T1000 (cell line): ENCODE data around the gene CCL13.

Source experiments
- DNase-seq: peaks from one replicate; lab custom pipeline; 2025; ENCODE audit warnings: mixed read lengths; lab: John Stamatoyannopoulos, UW

Gene CCL13

DNA sequence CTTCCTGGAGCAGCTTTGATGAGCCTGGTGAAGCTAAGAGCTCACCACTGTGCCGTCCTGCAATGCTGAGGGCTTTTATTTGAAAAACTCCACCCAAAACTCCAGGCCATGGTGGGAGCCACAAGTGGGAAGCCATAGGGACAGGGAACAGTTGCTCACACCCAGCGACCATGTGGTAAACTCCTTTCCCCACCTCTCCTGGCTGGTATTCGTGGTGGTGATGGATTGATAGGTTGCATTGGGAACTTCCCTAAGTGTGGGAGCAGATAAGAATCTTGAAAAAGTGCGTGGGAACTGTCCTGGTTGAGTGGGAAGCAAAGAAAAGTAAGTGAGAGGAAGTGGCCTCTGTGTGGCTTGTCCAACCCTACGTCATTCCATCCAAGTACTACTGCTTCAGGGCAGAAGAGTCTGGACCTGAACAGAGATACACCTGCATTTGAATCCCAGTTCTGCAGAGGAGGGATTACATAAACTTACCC is 6.9 kb downstream of the CCL13 start, which contains the start of gene CCL1:
Gene CCL1 (minus strand): TSS at position 51 of the 479 bp plus-strand sequence. CDS start 72 bp downstream, outside the sequence.
- no peak for DNase-seq

DNA sequence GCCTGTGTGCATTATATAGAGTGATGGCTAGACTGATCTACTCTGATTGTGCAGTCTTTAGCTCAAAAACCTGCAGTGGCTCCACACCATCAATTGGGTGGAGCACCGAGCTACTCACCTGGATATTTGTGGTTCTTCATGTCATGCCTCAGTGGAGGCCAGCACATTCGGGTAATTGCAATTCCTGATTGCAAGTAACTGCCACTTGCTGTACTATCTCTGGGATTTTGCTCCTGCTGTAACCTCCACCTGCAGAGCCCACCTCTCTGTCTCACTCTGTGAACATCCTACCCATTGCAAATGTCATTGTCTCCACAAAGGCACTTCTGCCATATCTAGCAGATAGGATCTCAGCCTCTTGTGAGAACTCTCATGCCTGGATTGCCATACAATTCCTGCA is 8.5 kb downstream of the CCL13 start:
- no peak for DNase-seq

DNA sequence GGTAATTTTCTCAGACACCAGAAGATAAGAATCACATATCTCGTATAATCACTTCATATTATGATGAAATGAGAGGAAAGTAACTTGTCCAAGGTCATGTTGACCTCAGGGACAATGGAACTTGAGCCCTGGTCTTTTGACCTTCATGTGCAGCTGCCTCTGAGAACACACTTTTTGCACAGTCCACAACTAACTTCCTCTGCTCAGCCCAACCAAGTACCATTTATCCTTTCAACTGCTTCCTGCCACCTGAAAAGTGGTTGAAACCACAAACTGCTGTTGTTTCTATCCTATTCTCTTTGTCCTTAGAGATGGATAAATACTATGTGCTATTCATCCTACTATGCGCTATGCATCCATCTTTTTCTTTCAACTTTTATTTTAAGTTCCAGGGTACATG is 9.1 kb downstream of the CCL13 start:
- no peak for DNase-seq

DNA sequence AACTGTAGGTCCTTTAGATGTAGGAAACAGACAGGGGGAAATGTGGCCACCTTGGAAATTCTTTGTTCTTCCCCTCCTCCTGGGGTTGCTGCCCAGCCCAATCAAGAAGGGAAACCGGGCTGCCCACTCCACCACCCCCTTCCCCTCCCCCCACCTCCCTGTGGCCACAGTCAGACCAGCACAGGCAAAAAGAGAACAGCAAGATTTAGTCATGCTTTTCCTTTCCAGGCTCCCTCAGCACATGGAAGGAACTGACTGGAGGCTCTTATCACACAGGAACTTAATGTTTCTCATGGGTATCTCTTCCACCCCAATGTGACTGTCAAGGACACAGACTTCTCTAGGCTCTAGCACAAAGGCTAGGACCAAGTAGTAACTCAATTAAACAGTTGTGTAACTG is 9.7 kb downstream of the CCL13 start:
- DNase-seq = no peak

DNA sequence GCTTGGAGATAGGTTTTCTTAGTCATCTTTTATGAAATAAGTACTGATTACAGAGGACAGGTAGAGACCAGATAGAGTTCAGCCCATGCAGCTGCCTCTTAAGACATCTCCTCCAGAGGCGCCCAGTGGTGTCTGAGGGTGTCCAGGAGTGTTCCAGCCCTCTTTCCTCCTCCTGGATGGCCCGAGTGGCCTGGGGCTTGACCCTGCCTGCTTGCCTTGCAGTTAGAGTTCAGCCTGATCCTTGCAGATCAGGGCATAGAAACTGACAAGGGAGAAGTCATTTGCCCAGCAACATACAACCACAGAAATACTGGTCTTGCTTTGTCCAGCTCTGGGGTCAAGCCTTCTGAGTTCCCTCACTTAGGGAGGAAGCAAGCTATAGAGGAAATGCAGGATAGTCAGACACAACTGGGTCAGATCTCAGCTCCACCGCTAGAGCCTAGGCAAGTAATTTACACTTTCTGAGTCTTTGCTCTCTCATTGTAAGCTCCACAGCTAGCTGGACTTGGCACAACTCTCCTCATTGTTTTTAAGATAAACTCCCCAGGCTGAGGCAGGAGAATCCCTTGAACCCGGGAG is 10.3 kb downstream of the CCL13 start:
- no peak for DNase-seq

DNA sequence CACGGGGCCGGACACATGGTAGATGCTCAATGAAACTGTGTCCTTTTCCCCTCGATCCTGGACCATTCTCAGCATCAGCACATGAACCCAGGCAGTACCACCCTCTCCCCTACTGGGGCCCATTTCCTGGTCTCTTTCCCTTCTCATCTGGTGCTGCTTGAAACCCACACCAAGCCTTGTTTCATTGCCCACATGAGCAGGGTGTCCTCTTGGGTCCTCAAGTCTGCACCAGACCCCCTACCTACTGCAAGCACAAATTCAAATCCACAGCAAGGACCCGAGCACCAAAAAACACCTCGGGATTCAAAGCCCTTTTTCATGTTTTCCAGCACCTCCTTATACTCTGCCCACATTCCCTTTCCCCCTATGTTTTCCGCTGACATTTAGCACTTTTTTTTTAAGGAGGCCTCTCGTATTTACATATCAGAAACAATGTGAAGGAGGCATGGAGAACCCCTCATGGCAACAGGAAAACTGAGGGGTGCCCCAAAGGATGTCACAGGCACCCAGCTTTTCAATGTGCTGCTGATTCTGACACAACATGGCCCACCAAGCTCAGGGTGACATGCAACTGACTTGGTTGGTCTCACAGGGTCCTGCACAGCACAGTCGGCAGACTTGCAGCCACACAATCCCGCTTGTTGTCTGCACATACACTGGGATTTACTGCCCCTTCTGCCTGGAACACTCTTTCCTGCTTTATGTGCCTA is 11.4 kb downstream of the CCL13 start:
- no peak for DNase-seq

DNA sequence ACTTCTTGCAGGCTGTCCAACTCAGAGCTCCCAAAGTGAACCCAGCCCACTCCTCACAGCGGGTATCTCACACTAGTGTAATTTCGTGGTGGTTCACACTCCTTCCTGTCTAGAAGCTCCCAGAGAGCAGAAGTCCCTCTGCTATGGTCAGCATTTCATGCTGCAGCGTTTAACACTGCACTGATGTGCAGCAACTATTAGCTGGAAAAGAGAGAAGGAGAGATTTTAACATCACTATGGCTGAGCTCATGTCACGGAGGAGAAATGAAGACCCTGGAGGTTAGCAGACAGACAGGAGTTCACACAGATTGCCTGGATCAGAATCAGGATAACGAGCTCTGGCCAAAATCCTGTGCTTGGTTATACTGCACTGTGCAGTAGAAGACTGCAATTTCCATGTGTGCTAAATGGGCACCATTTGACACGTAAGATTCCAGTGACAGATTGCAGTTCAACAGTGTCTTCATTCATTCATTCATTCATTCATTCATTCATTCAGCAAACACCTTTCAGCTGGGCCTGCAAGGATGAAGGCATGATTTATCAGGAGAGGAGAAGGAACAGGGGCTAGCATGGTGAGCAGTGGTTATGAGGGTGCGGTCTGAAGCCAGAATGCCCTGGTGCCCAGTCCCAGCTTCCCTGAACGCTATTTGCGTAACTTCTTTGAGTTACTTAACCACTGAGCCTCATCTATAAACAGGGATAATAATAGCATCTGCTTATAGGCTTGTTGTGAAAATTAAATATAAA is 12.1 kb downstream of the CCL13 start:
- no peak for DNase-seq

DNA sequence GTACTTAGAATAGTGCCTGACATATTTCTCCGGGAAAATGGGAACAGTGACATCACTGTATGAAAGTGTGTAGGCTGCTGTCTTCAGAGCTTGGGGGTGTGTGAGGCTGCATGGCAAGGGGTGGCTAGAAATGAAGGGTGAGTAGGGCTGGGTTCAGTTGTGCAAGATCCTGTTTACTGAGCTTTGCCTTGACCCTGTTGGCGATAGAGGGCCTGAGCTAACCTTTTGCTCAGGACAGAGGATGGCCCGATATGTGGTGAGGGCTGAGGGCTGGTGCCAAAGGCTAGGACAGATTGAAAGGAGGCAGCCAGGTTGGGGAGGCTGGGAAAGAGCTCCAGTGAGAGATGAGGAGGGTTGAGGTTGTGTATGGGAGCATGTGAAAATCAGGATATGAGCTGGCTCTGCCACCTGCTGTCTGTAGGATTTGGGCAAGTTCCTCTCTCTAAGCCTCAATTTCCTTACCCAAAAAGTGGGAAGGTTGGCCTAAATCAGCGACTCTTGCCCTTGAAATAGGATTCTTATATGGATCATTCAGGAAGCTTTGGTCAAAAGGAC is 12.7 kb downstream of the CCL13 start:
- no peak for DNase-seq

DNA sequence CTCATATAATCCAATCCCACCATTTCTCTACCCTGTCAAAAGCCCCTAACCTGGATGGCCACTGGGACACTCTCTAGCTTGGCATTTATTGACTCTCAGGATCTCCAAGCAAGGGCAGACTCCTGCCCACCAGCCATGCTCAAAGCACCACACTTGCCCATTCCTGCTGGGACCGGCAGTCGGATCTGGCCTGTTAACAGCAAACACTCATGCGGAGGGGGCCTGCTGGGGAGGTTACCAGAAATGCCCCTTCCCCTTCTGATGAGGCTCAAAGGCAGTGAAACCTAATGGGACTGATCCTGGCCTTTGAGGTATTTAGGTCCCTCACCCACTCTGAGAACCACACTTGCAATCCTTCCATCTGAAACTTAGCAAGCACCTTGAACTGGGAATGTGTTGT is 13.3 kb downstream of the CCL13 start:
- DNase-seq = no peak

DNA sequence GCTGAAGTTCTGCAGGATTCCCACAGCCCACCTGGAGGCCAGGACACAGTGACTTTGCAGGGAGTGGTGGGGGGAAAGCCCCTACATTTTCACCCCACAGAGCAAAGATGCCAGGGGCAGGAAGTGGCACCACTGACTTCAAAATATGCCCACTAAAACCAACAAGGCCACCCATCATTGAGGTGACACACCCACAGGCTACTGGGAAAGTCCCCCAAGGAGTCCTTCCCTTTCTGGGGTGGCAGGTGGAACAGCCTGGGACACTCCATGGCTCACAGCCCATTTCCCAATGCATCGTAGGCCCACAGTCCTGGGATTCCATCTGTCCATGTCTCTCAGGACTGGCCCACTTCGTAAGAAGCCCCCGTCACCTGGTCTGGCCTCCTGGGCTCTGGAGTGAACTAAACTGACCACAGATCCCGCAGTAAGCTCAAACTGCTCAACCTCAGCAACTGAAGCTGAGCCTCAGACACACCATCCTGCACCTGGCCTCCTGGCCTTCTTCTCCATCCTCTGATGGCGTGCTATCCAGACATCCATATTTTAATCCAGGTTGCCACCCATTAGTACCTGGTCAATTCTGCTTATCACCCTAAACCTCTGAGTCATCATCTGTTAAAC is 14.2 kb downstream of the CCL13 start:
- no peak for DNase-seq

DNA sequence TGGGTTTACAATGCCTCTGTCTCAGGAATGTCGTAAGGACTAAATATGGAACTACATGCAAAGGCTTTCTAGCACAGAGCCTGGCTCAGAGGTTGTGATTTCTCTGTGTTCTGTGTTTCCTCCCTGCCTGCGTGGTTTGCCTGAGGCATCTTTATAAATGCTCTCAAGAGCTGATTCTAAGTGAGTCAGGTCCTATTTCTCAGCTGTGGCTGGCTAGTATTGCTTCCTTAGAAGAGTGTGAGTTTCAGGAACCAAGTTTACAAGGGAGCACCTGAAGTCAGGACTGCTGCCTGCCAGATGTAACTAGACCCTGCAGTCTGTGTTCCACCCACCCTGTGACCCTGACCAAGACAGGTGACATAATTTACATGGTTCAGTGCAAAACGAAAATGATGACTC is 14.7 kb downstream of the CCL13 start:
- DNase-seq = no peak

DNA sequence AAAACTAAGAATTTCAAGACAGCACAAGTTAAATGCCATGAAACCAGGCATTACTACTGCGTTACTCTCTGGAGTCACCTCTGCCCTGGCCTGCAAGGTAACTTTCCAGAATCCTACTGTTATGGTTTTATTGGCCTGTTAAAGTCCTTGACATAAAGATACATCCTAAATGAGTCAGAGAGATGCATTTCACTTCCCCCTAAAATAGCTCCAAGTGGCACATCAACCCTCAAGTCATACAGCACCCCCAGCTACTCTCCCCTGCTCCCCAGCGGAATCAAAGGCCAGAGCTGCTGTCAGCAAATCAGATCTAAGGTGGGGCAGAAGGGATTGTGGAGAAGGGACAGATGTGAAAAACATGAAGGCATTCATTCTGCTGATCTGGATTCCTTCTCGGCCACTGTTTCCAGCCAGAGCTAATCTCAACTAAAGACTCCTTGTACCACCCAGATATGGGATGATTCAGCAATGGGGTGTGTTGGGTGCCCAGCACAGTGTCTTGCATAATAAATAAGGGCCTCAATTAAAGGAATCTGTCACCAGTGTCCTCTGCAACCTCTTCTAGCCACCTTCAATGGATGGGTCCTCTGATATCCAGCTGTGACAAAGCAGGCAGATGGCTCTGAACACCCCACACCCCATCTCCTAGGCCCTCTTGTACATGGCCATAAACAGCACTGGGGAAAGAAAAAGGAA is 15.3 kb downstream of the CCL13 start:
- DNase-seq = no peak

DNA sequence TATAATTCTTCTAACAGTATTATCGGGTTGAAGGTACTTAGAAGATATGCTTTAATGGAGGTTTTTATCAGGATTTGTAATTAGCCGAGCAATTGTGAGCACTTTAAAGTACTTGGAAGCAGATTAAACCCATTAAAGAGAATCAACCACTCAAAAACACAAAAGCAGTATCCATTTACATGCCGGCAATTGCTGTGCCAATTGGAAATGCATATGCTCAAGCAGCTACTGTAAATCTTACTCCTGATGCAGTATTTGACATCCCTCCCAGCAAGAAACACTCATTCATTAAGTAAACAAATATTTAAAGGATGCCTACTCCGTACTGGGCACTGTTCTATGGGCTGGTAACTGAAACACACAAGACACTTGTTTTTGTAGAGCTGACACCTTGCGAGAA is 18.2 kb downstream of the CCL13 start:
- no peak for DNase-seq

DNA sequence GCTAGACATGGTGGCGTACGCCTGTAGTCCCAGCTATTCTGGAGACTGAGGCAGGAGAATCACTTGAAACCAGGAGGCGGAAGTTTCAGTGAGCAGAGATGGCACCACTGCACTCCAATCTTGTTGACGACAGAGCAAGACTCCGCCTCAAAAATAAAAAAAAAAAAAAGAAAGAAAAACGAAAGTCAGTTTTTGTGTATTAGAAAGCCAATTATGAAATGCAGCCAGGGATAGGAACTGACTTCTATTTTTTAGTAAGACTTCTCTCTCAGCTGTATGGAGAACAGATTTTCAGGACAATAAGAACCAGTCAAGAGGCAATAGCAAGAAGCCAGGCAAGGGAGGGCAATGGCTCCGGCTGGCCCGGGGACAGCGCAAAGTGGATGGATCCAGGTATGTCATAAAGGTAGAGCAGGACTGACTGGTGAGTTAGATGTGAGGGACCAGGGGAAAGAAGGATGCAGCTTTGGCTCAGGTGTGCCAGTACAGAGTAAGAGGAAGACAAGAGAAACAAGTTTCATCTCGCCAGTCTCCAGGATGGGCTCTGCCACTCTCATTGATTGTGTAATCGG is 19.2 kb downstream of the CCL13 start:
- no peak for DNase-seq

DNA sequence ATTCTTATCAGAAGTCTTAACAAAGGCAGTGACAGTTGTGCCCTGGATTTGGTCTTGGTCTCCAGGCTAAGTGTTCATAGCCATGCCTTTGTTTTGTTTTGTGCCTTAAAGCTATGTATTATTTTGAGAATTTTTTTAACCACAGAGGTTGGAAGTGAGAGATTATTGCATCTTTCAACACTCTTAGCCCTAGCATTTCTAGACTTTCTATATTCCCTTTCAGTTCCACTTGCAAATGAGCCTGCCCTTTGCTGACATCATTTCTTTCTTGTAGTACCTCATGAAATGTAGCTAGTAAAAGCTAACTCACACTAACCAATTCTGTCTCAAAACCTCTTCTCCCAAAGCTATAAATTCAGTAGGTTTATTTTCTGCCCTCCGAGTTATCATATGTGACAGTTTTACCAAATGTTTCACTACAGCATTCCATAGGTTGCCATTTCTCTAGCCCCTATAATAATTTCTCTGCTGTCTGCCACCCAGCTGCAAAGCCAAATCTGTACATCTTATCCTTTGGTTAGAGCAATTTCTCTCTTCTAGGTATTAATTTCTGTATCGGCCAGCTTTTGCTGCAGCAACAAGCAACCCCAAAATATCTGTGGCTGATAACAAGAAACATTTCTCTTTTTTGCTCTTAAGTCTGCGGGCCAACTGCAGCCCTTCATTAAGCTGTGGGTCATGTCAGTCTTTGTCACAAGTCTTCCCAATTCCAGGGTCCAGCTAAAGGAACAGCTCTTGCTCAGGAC is 21.0 kb downstream of the CCL13 start:
- DNase-seq = no peak

DNA sequence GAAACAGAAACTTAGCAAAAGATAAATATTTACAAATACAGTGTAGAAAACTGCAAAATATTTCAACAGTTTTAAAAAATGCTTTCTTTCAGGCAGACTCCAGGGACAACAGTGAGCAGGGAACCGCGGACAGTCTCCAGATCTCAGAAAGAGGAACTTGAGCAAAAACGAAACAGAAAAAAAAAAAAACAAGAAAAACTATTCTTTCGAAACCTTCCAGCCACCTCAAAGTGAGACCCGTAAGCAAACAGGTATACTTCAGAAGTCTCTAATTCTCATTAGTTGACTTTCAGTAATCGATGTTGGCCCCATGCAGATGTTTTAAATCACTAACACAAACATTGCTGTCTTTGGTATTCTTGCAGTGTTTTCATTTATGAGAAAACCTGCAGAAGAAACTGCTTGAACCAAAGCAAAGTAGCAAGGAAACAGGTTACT is 22.4 kb downstream of the CCL13 start:
- DNase-seq = no peak

DNA sequence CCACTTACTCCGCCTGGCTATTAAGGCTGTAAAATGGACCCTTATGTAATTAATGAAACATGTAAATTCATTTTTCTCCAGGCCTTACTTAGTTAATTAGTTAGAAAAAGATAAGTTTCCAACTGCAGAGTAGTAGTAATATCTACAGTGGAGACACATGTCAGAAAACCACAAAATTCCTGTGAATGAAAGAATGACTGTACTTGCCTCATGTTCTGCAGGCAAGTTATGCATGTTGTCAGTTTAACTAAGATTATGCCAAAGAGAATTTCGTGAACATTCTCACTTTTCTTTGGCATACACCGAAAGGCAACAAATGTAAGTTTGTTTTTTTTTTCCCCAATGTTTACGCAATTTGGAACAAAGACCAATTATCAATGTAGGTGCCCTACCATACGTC is 23.6 kb downstream of the CCL13 start:
- no peak for DNase-seq

DNA sequence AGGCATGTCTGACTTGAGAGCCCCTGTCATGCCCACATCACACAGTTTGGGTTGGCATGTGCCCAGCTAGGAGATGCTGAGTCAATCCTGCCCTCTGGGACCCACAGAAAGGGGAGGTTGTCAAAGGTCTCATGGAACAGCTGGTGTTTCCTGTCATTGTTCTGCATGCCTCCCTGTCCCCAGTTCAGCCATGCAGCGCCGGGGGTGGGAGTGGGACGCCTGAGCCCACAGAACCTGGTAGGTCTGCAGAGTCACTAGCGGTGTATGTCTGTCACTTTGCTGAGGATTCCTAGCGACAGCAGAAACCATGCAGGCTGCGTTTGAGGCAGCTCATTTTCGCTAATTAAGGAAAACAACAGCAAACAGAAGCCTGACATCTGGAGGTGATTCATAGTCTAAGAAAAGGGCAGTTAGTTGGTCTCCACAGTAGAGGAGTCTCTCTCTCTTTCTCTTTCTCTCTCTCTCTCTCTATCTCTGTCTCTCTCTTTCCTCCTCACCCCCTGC is 26.4 kb downstream of the CCL13 start:
- DNase-seq = no peak

DNA sequence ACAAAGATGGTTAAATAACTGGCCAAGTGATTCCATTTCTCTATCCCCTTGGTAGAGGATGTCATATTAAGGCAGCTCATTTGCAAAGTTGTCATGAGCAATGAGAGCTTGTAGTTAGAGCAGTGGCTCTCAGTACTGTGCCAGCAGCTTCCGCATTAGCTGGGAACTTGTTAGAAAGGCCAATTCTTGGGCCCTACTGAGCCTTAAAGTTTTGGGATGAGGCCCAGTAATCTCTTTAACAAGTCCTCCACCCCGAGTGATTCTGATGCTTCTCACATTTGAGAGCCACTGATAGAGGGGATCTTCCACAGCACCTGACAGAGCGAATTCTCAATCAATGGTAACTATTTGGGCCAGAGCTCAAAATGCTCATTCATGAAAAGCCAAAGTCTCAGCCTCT is 26.9 kb downstream of the CCL13 start:
- DNase-seq = no peak

DNA sequence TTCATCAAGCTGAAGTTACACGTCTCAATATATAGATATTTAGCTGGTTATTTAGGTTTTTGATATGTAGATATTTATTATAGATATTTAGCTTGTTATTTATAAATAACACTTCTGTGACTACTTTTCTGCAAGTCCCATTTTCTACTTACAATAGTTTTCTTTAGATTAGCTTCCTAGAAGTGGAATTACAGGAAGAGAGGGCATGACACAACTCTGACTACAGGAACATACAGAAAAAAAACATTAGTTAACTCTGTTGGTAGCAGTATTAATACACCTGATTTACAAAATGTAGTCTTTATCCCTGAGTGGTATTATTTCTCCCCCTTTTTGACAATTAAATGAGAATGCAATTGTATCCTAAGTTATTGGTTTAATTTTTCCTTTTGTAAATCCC is 28.0 kb downstream of the CCL13 start:
- no peak for DNase-seq
